C1 segment of cervical spinal cord (tissue), 14 donors: ENCODE data around the gene SMAD7.

ENCODE experiments used
- DNase-seq, 14 donors: peaks; one replicate each; lab custom pipeline; 2025; lab: John Stamatoyannopoulos, UW

SMAD7 gene

GRCh38 chr18:48947560-48947959 lies 3.2 kb downstream of the SMAD7 start:
- DNase-seq: peak in 7 of 14 donors; percentile 15 to 65 (median 48)

GRCh38 chr18:48947092-48947491 lies 3.7 kb downstream of the SMAD7 start:
- DNase-seq: no peak

- DNase-seq: peak in 3 of 14 donors; percentile 20 to 36 (median 33)
Observed at GRCh38 chr18:48946329-48946835, 4.4 kb downstream of the SMAD7 start.

- DNase-seq: no peak
Observed at GRCh38 chr18:48945953-48946217, 4.9 kb downstream of the SMAD7 start.

- peak in 1 of 14 donors; percentile 9 for DNase-seq
Observed at GRCh38 chr18:48944634-48945033, 6.1 kb downstream of the SMAD7 start.

- peak in 1 of 14 donors; percentile 18 for DNase-seq
Observed at GRCh38 chr18:48943736-48944527, 6.8 kb downstream of the SMAD7 start.

GRCh38 chr18:48943333-48943732 lies 7.4 kb downstream of the SMAD7 start:
- peak in 1 of 14 donors; percentile 27 for DNase-seq

GRCh38 chr18:48942554-48943261 lies 8.1 kb downstream of the SMAD7 start:
- DNase-seq: peak in 1 of 14 donors; percentile 28

GRCh38 chr18:48942086-48942485 lies 8.7 kb downstream of the SMAD7 start:
- peak in 1 of 14 donors; percentile 35 for DNase-seq

GRCh38 chr18:48941672-48942071 lies 9.1 kb downstream of the SMAD7 start:
- DNase-seq: peak in 1 of 14 donors; percentile 54

GRCh38 chr18:48940854-48941611 lies 9.7 kb downstream of the SMAD7 start:
- DNase-seq: peak in 1 of 14 donors; percentile 54

- DNase-seq: peak in 2 of 14 donors; percentile 35 to 38
Observed at GRCh38 chr18:48939205-48940097, 11.3 kb downstream of the SMAD7 start.

- no peak for DNase-seq
Observed at GRCh38 chr18:48938827-48939204, 11.9 kb downstream of the SMAD7 start.

- peak in 1 of 14 donors; percentile 31 for DNase-seq
Observed at GRCh38 chr18:48937869-48938750, 12.7 kb downstream of the SMAD7 start.

- no peak for DNase-seq
Observed at GRCh38 chr18:48935433-48935774, 15.4 kb downstream of the SMAD7 start.

GRCh38 chr18:48934723-48935432 lies 15.9 kb downstream of the SMAD7 start:
- DNase-seq: peak in 5 of 14 donors; percentile 20 to 67 (median 35)

GRCh38 chr18:48934415-48934722 lies 16.4 kb downstream of the SMAD7 start:
- no peak for DNase-seq

- DNase-seq: peak in 8 of 14 donors; percentile 48 to 75 (median 62)
Observed at GRCh38 chr18:48933578-48934414, 17.0 kb downstream of the SMAD7 start.
